HepG2 (cell line): ENCODE measurements around the gene ZBTB21. TPM values are rescaled to one million over a fixed set of nuclear protein-coding genes. Genes with fewer than 3 reads are reported as not detected.

Source experiments
- ATAC-seq: fragments of 200-7000 bp; cut with Tn5 transposase; 3 replicates; pipeline ENCODE4 v1.9.1; 2020; ENCODE audit warnings: mild to moderate bottlenecking, moderate library complexity
- BruUV-seq: library from RNA; stranded (reverse); fragments of 400-500 nt; replicated peaks from 2 replicates; lab custom pipeline; 2021; lab: Mats Ljungman, UMichigan
- CTCF ChIA-PET: fragments of 300-600 bp; formaldehyde crosslinking; extraction: SDS; loops from one replicate; lab custom pipeline; 2021; ENCODE audit warnings: low total read pairs, inconsistent platforms, low intra/inter-chr PET ratio; lab: Yijun Ruan, JAX
- POLR2A ChIA-PET: fragments of 350-600 bp; sonication (Branson Sonifier 250); formaldehyde crosslinking; loops from one replicate; lab custom pipeline; 2020; ENCODE audit warnings: antibody characterized with exemption, inconsistent platforms; lab: Yijun Ruan, JAX
- DNase-seq: peaks from one replicate; pipeline ENCODE4 v3.0.0-alpha.2; 2015; ENCODE audit warnings: low spot score
- FAIRE-seq: peaks from 3 replicates; lab custom pipeline; 2011; peaks lifted over from hg19 to GRCh38; lab: Jason Lieb, UNC
- H2AFZ ChIP-seq: one replicate; pipeline ENCODE4 v1.6.1; 2011; ENCODE audit warnings: low read length, inconsistent platforms
- H3K27ac ChIP-seq: fragments of 300-600 bp; 3 replicates; pipeline ENCODE4 v1.8.0; 2011; ENCODE audit warnings: mixed run types, mild to moderate bottlenecking, mixed read lengths, low read length, inconsistent platforms; ENCODE audit not compliant: insufficient read depth; ENCODE audit errors: extremely low read length
- H3K27me3 ChIP-seq, 2 experiments: fragments of 200-600 bp in 1 of 2; 2 replicates in 1 of 2; 3 replicates in 1 of 2; pipeline versions ENCODE4 v1.6.0 to v1.8.0; 2011; ENCODE audit warnings: low read length in 2 of 2, mild to moderate bottlenecking in 2 of 2, moderate library complexity in 2 of 2, inconsistent platforms in 1 of 2; ENCODE audit not compliant: insufficient read depth in 2 of 2, control insufficient read depth in 1 of 2
- H3K36me3 ChIP-seq, 2 experiments: fragments of 200-600 bp in 1 of 2; replicated peaks in 1 of 2; 2 replicates in 1 of 2; 3 replicates in 1 of 2; pipeline versions ENCODE4 v1.5.1 to v1.8.0; 2011; ENCODE audit warnings: low read length in 2 of 2, inconsistent platforms in 1 of 2; ENCODE audit not compliant: insufficient read depth in 2 of 2, control insufficient read depth in 1 of 2
- H3K4me1 ChIP-seq: 2 replicates; pipeline ENCODE4 v1.5.1; 2012; ENCODE audit warnings: low read length, inconsistent platforms; ENCODE audit not compliant: insufficient read depth
- H3K4me2 ChIP-seq: 2 replicates; pipeline ENCODE4 v1.6.0; 2011; ENCODE audit warnings: low read depth, low read length, inconsistent platforms
- H3K4me3 ChIP-seq, 3 experiments: fragments of 200-600 bp in 1 of 3; sonication (generic), shearing (Covaris generic) in 1 of 3; replicated peaks in 1 of 3; 2 replicates each; pipeline ENCODE4 v1.5.1; 2011 to 2016; ENCODE audit warnings: low read length in 3 of 3, inconsistent platforms in 2 of 3, low read depth in 2 of 3, mild to moderate bottlenecking in 2 of 3, control low read depth in 1 of 3, mixed read lengths in 1 of 3; ENCODE audit not compliant: insufficient read depth in 1 of 3
- H3K79me2 ChIP-seq: one replicate; pipeline ENCODE4 v1.6.1; 2011; ENCODE audit warnings: low read length, inconsistent platforms; ENCODE audit not compliant: insufficient read depth
- H3K9ac ChIP-seq: 2 replicates; pipeline ENCODE4 v1.6.0; 2011; ENCODE audit warnings: mild to moderate bottlenecking, low read depth, low read length, inconsistent platforms; ENCODE audit not compliant: insufficient read depth
- H3K9me3 ChIP-seq: 2 replicates; pipeline ENCODE4 v1.5.1; 2012; ENCODE audit warnings: mild to moderate bottlenecking, low read length
- H4K20me1 ChIP-seq: 2 replicates; pipeline ENCODE4 v1.6.0; 2011; ENCODE audit warnings: inconsistent platforms, mild to moderate bottlenecking, low read length, moderate library complexity; ENCODE audit not compliant: insufficient read depth
- GPN1 ChIP-seq: sonication (generic); formaldehyde crosslinking; IDR thresholded peaks from 2 replicates; pipeline ENCODE4 v1.5.1; 2020; ENCODE audit warnings: missing genetic modification reagents, borderline replicate concordance
- MBD4 ChIP-seq: IDR thresholded peaks from 2 replicates; pipeline ENCODE4 v1.6.1; 2012; ENCODE audit warnings: low read length, inconsistent platforms, borderline replicate concordance
- MEF2D ChIP-seq: sonication (generic); formaldehyde crosslinking; IDR thresholded peaks from 2 replicates; pipeline ENCODE4 v1.5.1; 2020; ENCODE audit warnings: mild to moderate bottlenecking, missing genetic modification reagents
- NCOA1 ChIP-seq: sonication (generic); formaldehyde crosslinking; IDR thresholded peaks from 2 replicates; pipeline ENCODE4 v1.9.0; 2021; ENCODE audit warnings: missing genetic modification reagents
- NCOA5 ChIP-seq: sonication (generic); formaldehyde crosslinking; IDR thresholded peaks from 2 replicates; pipeline ENCODE4 v1.4.0; 2020; ENCODE audit warnings: missing genetic modification reagents
- ZFP37 ChIP-seq: sonication (generic); formaldehyde crosslinking; IDR thresholded peaks from 2 replicates; pipeline ENCODE4 v1.4.0; 2020; ENCODE audit warnings: missing genetic modification reagents, borderline replicate concordance
- ZNF160 ChIP-seq: sonication (generic); formaldehyde crosslinking; IDR thresholded peaks from 2 replicates; pipeline ENCODE4 v1.8.0; 2022; ENCODE audit warnings: mild to moderate bottlenecking, inconsistent platforms, missing genetic modification reagents
- ZNF205 ChIP-seq: IDR thresholded peaks from 2 replicates; pipeline ENCODE4 v1.6.1; 2018; ENCODE audit warnings: missing biosample characterization, missing genetic modification reagents
- ZNF207 ChIP-seq: fragments of 450-650 bp; IDR thresholded peaks from 2 replicates; pipeline ENCODE4 v1.6.1; 2016; ENCODE audit warnings: antibody characterized with exemption, borderline replicate concordance
- ZNF276 ChIP-seq: sonication (generic); formaldehyde crosslinking; IDR thresholded peaks from 2 replicates; pipeline ENCODE4 v1.4.0; 2020; ENCODE audit warnings: mild to moderate bottlenecking, low read depth, missing genetic modification reagents
- ZNF556 ChIP-seq: sonication (generic); formaldehyde crosslinking; IDR thresholded peaks from 2 replicates; pipeline ENCODE4 v1.4.0; 2020; ENCODE audit warnings: mild to moderate bottlenecking, missing genetic modification reagents, borderline replicate concordance
- WGBS: methylation state at CpG from one replicate; pipeline ENCODE4 v1.1.6; 2017; ENCODE audit warnings: low lambda C conversion rate; 5-methylcytosine and 5-hydroxymethylcytosine counted together
- in situ Hi-C: cut with HindIII; loops from 2 replicates; pipeline ENCODE4 v1.10.0; 2017; ENCODE audit warnings: low pct_unique_long_range_greater_than_20kb; ENCODE audit not compliant: extremely low pct_ligation_motif_present
- intact Hi-C: fragments of 100-400 bp; cut with micrococcal nuclease; formaldehyde crosslinking; loops from one replicate; pipeline ENCODE4 v1.10.0; 2022; ENCODE audit not compliant: unreplicated experiment
- polyA plus RNA-seq, 8 experiments: library from polyadenylated mRNA; depleted of rRNA in 3 of 8; stranded (reverse) in 7 of 8; unstranded in 1 of 8; fragments of >200 nt; fragmentation: Illumina TruSeq in 4 of 8; extraction: Trizol in 4 of 8; gene quantifications; 2 replicates each; pipeline versions ENCODE4 v1.2.1 to v1.2.3, GENCODE V29; 2011 to 2016; ENCODE audit warnings: low read depth in 4 of 8, missing spikeins in 1 of 8, mixed read lengths in 1 of 8; ENCODE audit not compliant: insufficient read depth in 1 of 8
- total RNA-seq, 5 experiments: library from RNA; depleted of rRNA; stranded (reverse); fragments of >200 nt; fragmentation: Illumina TruSeq; extraction: Trizol; gene quantifications; 2 replicates each; pipeline ENCODE4 v1.2.3, GENCODE V29; 2016; ENCODE audit warnings: low read depth in 1 of 5
- TF ChIP-seq, protein P1 (sequence below), 2 experiments: sonication (generic) in 1 of 2; formaldehyde crosslinking in 1 of 2; IDR thresholded peaks; 2 replicates each; pipeline versions ENCODE4 v1.4.0 to v1.6.1; 2018 to 2020; ENCODE audit warnings: missing genetic modification reagents in 2 of 2, borderline replicate concordance in 1 of 2, low read depth in 1 of 2, mild to moderate bottlenecking in 1 of 2, missing biosample characterization in 1 of 2
- TF ChIP-seq, protein P2 (sequence below): sonication (generic); formaldehyde crosslinking; IDR thresholded peaks from 2 replicates; pipeline ENCODE4 v1.8.0; 2022; ENCODE audit warnings: mild to moderate bottlenecking, missing genetic modification reagents; ENCODE audit not compliant: insufficient replicate concordance

The ZBTB21 gene
- total and polyA plus RNA-seq, 2 of the 13 experiments (the other 11 are each of a cell fraction or from before 2014, with no cell fraction given) = 4.5 to 6.1 TPM

DNA sequence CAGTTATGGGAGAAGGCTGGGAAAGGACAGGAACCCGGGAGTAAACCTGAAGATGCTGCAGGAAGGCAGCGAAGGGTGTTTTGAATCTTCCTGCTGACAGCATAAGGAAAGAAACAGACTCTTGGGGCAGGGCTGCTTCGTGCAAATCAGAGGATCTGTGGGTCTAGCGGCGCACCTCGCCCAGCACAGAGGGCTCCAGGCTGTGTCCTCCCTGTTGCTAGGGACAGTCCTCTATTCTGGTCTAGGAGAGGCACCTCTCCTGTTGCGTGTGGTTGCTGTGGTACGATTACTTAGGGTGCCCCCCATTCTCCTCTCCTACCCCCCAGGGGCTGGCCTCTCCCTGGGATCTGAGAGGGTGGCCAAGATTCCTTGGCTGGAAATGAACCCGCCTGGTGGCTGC is 67.7 kb downstream of the ZBTB21 start:
- TF ChIP-seq, protein P1, sequence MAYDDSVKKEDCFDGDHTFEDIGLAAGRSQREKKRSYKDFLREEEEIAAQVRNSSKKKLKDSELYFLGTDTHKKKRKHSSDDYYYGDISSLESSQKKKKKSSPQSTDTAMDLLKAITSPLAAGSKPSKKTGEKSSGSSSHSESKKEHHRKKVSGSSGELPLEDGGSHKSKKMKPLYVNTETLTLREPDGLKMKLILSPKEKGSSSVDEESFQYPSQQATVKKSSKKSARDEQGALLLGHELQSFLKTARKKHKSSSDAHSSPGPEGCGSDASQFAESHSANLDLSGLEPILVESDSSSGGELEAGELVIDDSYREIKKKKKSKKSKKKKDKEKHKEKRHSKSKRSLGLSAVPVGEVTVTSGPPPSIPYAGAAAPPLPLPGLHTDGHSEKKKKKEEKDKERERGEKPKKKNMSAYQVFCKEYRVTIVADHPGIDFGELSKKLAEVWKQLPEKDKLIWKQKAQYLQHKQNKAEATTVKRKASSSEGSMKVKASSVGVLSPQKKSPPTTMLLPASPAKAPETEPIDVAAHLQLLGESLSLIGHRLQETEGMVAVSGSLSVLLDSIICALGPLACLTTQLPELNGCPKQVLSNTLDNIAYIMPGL (CRISPR knock-in tag; IDR thresholded peaks at IDR 0.05; ENCODE audit: borderline replicate concordance in 1 of 2, low read depth in 1 of 2) = no peak
- TF ChIP-seq MBD4 (no peak), NCOA5 (CRISPR knock-in tag) (no peak)
- Histone ChIP-seq H3K4me2 (no peak overlapping the region), H3K4me1 (peaks cover 9% of the 10 kb centered on the region; the same call in 1 of the 2 replicates), H2AFZ (no peak overlapping the region), H3K9ac (no peak overlapping the region), H3K4me3 (no peak overlapping the region), H3K27ac (no peak overlapping the region), H4K20me1 (no peaks in the 10 kb centered on the region), H3K79me2 (peaks cover 25% of the 10 kb centered on the region), H3K36me3 (peaks cover 5 to 16% of the 10 kb centered on the region in 2 experiments; a peak in 3 of 5 replicates), H3K9me3 (no peaks in the 10 kb centered on the region), H3K27me3 (no peaks in the 10 kb centered on the region)
- ChIA-PET POLR2A (no interaction called here), CTCF (no interaction called here)
- BruUV-seq = no TSS peak
- FAIRE-seq = no peak
- no peak for ATAC-seq
- intact Hi-C loops = no loop called here
- WGBS = 97% methylated on average over 6 of the region's 9 CpGs
- in situ Hi-C loops = no loop called here
- no peak for DNase-seq

DNA sequence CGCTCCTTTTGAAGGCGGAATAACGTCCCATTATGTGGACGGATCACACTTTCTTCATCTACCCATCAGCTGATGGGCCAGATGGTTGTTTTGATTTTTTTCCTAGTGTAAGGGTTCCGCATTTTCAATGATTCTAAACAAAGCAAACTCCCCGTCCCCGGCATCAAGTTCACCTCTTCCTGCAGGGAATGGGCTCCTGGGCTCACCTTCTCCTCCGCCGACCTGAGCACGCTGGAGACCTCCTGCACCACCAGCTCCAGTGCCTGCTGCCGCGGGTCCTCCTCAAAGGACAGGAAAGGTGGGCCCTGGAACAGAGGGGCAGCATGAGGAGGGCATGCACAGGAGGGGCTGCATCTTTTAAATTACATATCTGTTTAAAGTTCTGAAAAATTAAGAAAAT is 68.2 kb downstream of the ZBTB21 start:
- Histone ChIP-seq H3K27me3 (no peaks in the 10 kb centered on the region), H3K9me3 (no peaks in the 10 kb centered on the region), H4K20me1 (no peaks in the 10 kb centered on the region), H3K79me2 (peaks cover 25% of the 10 kb centered on the region), H3K27ac (no peak overlapping the region), H3K4me3 (no peak overlapping the region), H2AFZ (no peak overlapping the region), H3K4me1 (peaks cover 9% of the 10 kb centered on the region; the same call in 1 of the 2 replicates), H3K36me3 (peaks cover 5 to 16% of the 10 kb centered on the region in 2 experiments; a peak in 3 of 5 replicates), H3K9ac (no peak overlapping the region), H3K4me2 (no peak overlapping the region)
- CTCF ChIA-PET = no interaction called here
- DNase-seq (no peak), ATAC-seq (no peak), FAIRE-seq (no peak)
- 97% methylated on average over 12 of the region's 12 CpGs for WGBS
- in situ Hi-C loops (no loop called here), intact Hi-C loops (no loop called here)
- no TSS peak for BruUV-seq
- POLR2A ChIA-PET = no interaction called here
- no peak for TF ChIP-seq MEF2D (CRISPR knock-in tag)
- TF ChIP-seq, protein P2, sequence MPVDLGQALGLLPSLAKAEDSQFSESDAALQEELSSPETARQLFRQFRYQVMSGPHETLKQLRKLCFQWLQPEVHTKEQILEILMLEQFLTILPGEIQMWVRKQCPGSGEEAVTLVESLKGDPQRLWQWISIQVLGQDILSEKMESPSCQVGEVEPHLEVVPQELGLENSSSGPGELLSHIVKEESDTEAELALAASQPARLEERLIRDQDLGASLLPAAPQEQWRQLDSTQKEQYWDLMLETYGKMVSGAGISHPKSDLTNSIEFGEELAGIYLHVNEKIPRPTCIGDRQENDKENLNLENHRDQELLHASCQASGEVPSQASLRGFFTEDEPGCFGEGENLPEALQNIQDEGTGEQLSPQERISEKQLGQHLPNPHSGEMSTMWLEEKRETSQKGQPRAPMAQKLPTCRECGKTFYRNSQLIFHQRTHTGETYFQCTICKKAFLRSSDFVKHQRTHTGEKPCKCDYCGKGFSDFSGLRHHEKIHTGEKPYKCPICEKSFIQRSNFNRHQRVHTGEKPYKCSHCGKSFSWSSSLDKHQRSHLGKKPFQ = no peak
- TF ChIP-seq ZNF556 (CRISPR knock-in tag) = no peak
- no peak for TF ChIP-seq GPN1 (CRISPR knock-in tag)
- no peak for TF ChIP-seq ZNF205 (CRISPR knock-in tag)
- TF ChIP-seq ZFP37 = no peak
- TF ChIP-seq ZNF276 = no peak
- TF ChIP-seq ZNF160 (CRISPR knock-in tag) = no peak
- TF ChIP-seq NCOA1 (CRISPR knock-in tag) = no peak
- TF ChIP-seq ZNF207 = no peak
